GM12878 (cell line): ENCODE data around the gene ISG20. TPM values are rescaled to one million over a fixed set of nuclear protein-coding genes. Genes with fewer than 3 reads are reported as not detected.

Experiments
- ATAC-seq: fragments of 200-7000 bp; cut with Tn5 transposase; 3 replicates; pipeline ENCODE4 v1.9.1; 2020; ENCODE audit warnings: mild to moderate bottlenecking, moderate library complexity
- BruUV-seq: library from RNA; stranded (reverse); fragments of 400-500 nt; replicated peaks from 2 replicates; lab custom pipeline; 2021; lab: Mats Ljungman, UMichigan
- CTCF ChIA-PET: fragments of 300-600 bp; sonication (Branson Sonifier 250); formaldehyde crosslinking; extraction: SDS; loops from one replicate; lab custom pipeline; 2021; ENCODE audit warnings: inconsistent platforms; lab: Yijun Ruan, JAX
- POLR2A ChIA-PET: fragments of 350-600 bp; formaldehyde crosslinking; extraction: SDS; loops from one replicate; lab custom pipeline; 2021; ENCODE audit warnings: inconsistent platforms; lab: Charles Lee
- RAD21 ChIA-PET: fragments of 300-600 bp; sonication (Branson Sonifier 250); formaldehyde crosslinking; loops from one replicate; lab custom pipeline; 2023; ENCODE audit warnings: antibody characterized with exemption; ENCODE audit not compliant: unreplicated experiment; lab: Charles Lee
- SMC1A ChIA-PET: fragments of 300-600 bp; sonication (Branson Sonifier 250); formaldehyde crosslinking; loops from one replicate; lab custom pipeline; 2023; ENCODE audit not compliant: unreplicated experiment, uncharacterized antibody; lab: Charles Lee
- DNase-seq: peaks from one replicate; pipeline ENCODE4 v3.0.0-alpha.2; 2011; ENCODE audit warnings: low read depth, low spot score
- FAIRE-seq: peaks from 3 replicates; lab custom pipeline; 2011; peaks lifted over from hg19 to GRCh38; lab: Jason Lieb, UNC
- H2AFZ ChIP-seq: 2 replicates; pipeline ENCODE4 v1.6.0; 2011; ENCODE audit warnings: low read depth, low read length, control low read depth; ENCODE audit not compliant: control insufficient read depth
- H3K27ac ChIP-seq: 2 replicates; pipeline ENCODE4 v1.5.1; 2011; ENCODE audit warnings: control low read depth; ENCODE audit not compliant: control insufficient read depth, insufficient read depth
- H3K27me3 ChIP-seq, 2 experiments: replicated peaks in 1 of 2; 2 replicates each; pipeline versions ENCODE4 v1.6.0 to v1.6.1; 2011; ENCODE audit warnings: low read length in 1 of 2; ENCODE audit not compliant: control insufficient read depth in 2 of 2, insufficient read depth in 2 of 2
- H3K36me3 ChIP-seq, 2 experiments: 2 replicates each; pipeline ENCODE4 v1.5.1; 2011; ENCODE audit warnings: low read length in 1 of 2; ENCODE audit not compliant: control insufficient read depth in 2 of 2, insufficient read depth in 2 of 2
- H3K4me1 ChIP-seq: 2 replicates; pipeline ENCODE4 v1.6.1; 2011; ENCODE audit warnings: mild to moderate bottlenecking, low read length, moderate library complexity, mixed read lengths; ENCODE audit not compliant: control insufficient read depth, insufficient read depth
- H3K4me2 ChIP-seq: 2 replicates; pipeline ENCODE4 v1.6.0; 2011; ENCODE audit warnings: control low read depth; ENCODE audit not compliant: control insufficient read depth, insufficient read depth
- H3K4me3 ChIP-seq: fragments of 200-600 bp; sonication (generic); 2 replicates; pipeline ENCODE4 v1.5.1; 2016
- H3K79me2 ChIP-seq: 2 replicates; pipeline ENCODE4 v1.6.0; 2011; ENCODE audit warnings: low read length; ENCODE audit not compliant: control insufficient read depth, insufficient read depth
- H3K9ac ChIP-seq: 2 replicates; pipeline ENCODE4 v1.8.0; 2011; ENCODE audit warnings: low read length, control low read depth, mixed read lengths; ENCODE audit not compliant: control insufficient read depth, insufficient read depth
- H3K9me3 ChIP-seq: replicated peaks from 3 replicates; pipeline ENCODE4 v1.5.1; 2011; ENCODE audit warnings: mild to moderate bottlenecking, low read length; ENCODE audit not compliant: control insufficient read depth, insufficient read depth
- H4K20me1 ChIP-seq: 2 replicates; pipeline ENCODE4 v1.6.0; 2011; ENCODE audit not compliant: control insufficient read depth, insufficient read depth
- MLLT1 ChIP-seq: fragments of 450-650 bp; IDR thresholded peaks from 2 replicates; pipeline ENCODE4 v1.6.1; 2016; ENCODE audit warnings: mild to moderate bottlenecking
- POLR2A ChIP-seq: IDR thresholded peaks from 2 replicates; pipeline ENCODE4 v1.6.1; 2011; ENCODE audit warnings: low read depth, mild to moderate bottlenecking, low read length
- USF2 ChIP-seq: IDR thresholded peaks from 2 replicates; pipeline ENCODE4 v1.6.1; 2011; ENCODE audit warnings: low read depth, low read length, improper control_type of control experiment, borderline replicate concordance
- WGBS: methylation state at CpG from one replicate; pipeline ENCODE4 v1.1.6; 2016; ENCODE audit warnings: low lambda C conversion rate; ENCODE audit not compliant: insufficient replicate concordance, insufficient coverage; ENCODE audit errors: missing lambda C conversion rate; 5-methylcytosine and 5-hydroxymethylcytosine counted together
- in situ Hi-C: fragments of 300-500 bp; cut with MboI; formaldehyde crosslinking; loops from 9 replicates; pipeline ENCODE4 v1.14.3; 2018; ENCODE audit warnings: mixed read lengths
- intact Hi-C: fragments of 100-400 bp; cut with micrococcal nuclease; formaldehyde crosslinking; loops from one replicate; pipeline ENCODE4 v1.14.2; 2022; ENCODE audit not compliant: unreplicated experiment
- polyA plus RNA-seq, 11 experiments: library from polyadenylated mRNA; depleted of rRNA in 4 of 11; unstranded in 6 of 11; stranded (reverse) in 5 of 11; fragments of >200 nt; fragmentation: Nextera tagmentation in 4 of 11; fragmentation: Illumina TruSeq in 1 of 11; extraction: Ambion mirVana in 4 of 11; extraction: Trizol in 1 of 11; gene quantifications; 1 replicate in 1 of 11; 2 replicates in 10 of 11; pipeline versions ENCODE4 v1.2.1 to v1.2.3, GENCODE V29; 2011 to 2016; ENCODE audit warnings: inconsistent platforms in 2 of 11, missing spikeins in 2 of 11, low read depth in 1 of 11
- total RNA-seq, 4 experiments: library from RNA; depleted of rRNA in 3 of 4; stranded (reverse); fragments of >200 nt in 3 of 4; fragmentation: Illumina TruSeq in 1 of 4; extraction: Trizol in 1 of 4; gene quantifications; 2 replicates each; pipeline versions ENCODE4 v1.2.1 to v1.2.3, GENCODE V29; 2013 to 2021

The ISG20 gene
- total and polyA plus RNA-seq, 10 of the 15 experiments (the other 5 are each of a cell fraction or from before 2014, with no cell fraction given): 23.4 to 210 (median 85.9) TPM

- no peak overlapping the region for H3K4me3 ChIP-seq
- CTCF ChIA-PET: interaction anchor here (1.3 to 1.4 kb wide), 2 partner anchors 15 to 26 kb away, joined by 3 to 7 read pairs; no protein-coding TSS in a partner anchor
- peak overlapping the region; percentile 27; the same call in 1 of the 2 replicates for H3K4me2 ChIP-seq
- 89% methylated on average over 22 of the region's 23 CpGs for WGBS
- peaks cover 2% of the 10 kb centered on the region; the same call in 1 of the 2 replicates for H4K20me1 ChIP-seq
- ATAC-seq (no peak), FAIRE-seq (no peak), DNase-seq (no peak)
- peaks cover 6% of the 10 kb centered on the region for H3K79me2 ChIP-seq
- H3K9me3 ChIP-seq: no peaks in the 10 kb centered on the region
- SMC1A ChIA-PET: interaction anchor here (0.6 to 1.4 kb wide), 3 partner anchors 11 to 180 kb away, joined by 3 to 6 read pairs (median 3); partner anchors contain the start of gene ISG20
- intact Hi-C loops (no loop called here), in situ Hi-C loops (no loop called here)
- H2AFZ ChIP-seq: no peak overlapping the region
- POLR2A ChIA-PET: no interaction called here
- RAD21 ChIA-PET: interaction anchor here (1.5 kb wide), 1 partner anchor 26 kb away, joined by 5 read pairs; no protein-coding TSS in a partner anchor
- peaks cover 30% of the 10 kb centered on the region for H3K4me1 ChIP-seq
- peak; percentile 60; the same call in 1 of the 2 replicates for TF ChIP-seq MLLT1
- TF ChIP-seq USF2: no peak
- peak; percentile 41 for TF ChIP-seq POLR2A
- no TSS peak for BruUV-seq
- H3K36me3 ChIP-seq: peaks cover 0 to 11% of the 10 kb centered on the region in 2 experiments
- no peaks in the 10 kb centered on the region for H3K27me3 ChIP-seq
- H3K9ac ChIP-seq: no peak overlapping the region
- peak overlapping the region; percentile 62 for H3K27ac ChIP-seq
These were observed 11.1 kb downstream of the ISG20 start for GRCh38 chr15:88649753-88650551.
